K562 (cell line): ENCODE results near the gene THYN1. TPM values are rescaled to one million over a fixed set of nuclear protein-coding genes. Genes with fewer than 3 reads are reported as not detected.

Source experiments
- ATAC-seq: fragments of 200-7000 bp; cut with Tn5 transposase; 3 replicates; pipeline ENCODE4 v1.9.1; 2020; ENCODE audit warnings: moderate library complexity
- BruUV-seq: library from RNA; stranded (reverse); fragments of 400-500 nt; replicated peaks from 2 replicates; lab custom pipeline; 2021; lab: Mats Ljungman, UMichigan
- CTCF ChIA-PET: fragments of 300-600 bp; formaldehyde crosslinking; extraction: SDS; loops from one replicate; lab custom pipeline; 2021; ENCODE audit warnings: low intra/inter-chr PET ratio; lab: Yijun Ruan, JAX
- POLR2A ChIA-PET: fragments of 300-600, 350-650 bp; sonication (Branson Sonifier 250); formaldehyde crosslinking; extraction: SDS; loops from one replicate; lab custom pipeline; 2021; ENCODE audit warnings: antibody characterized with exemption, inconsistent platforms; lab: Yijun Ruan, JAX
- DNase-seq, 4 experiments: peaks; one replicate each; pipeline versions ENCODE4 v3.0.0 to v3.0.0-alpha.2; 2011 to 2018; ENCODE audit warnings: low spot score in 3 of 4, mixed read lengths in 3 of 4; ENCODE audit errors: extremely low read depth in 1 of 4
- FAIRE-seq: peaks from 2 replicates; lab custom pipeline; 2011; peaks lifted over from hg19 to GRCh38; lab: Jason Lieb, UNC
- H2AFZ ChIP-seq: 2 replicates; pipeline ENCODE4 v1.6.0; 2011; ENCODE audit warnings: low read depth, low read length, control low read depth, inconsistent platforms
- H3K27ac ChIP-seq: fragments of 200-600 bp; 3 replicates; pipeline ENCODE4 v1.8.0; 2011; ENCODE audit warnings: low read depth, mild to moderate bottlenecking, control low read depth, inconsistent platforms, low read length, moderate library complexity, mixed read lengths; ENCODE audit errors: extremely low read depth
- H3K27me3 ChIP-seq, 2 experiments: fragments of 300-600 bp in 1 of 2; 2 replicates in 1 of 2; 3 replicates in 1 of 2; pipeline versions ENCODE4 v1.6.0 to v1.8.0; 2011; ENCODE audit warnings: inconsistent platforms in 2 of 2, low read length in 2 of 2, mild to moderate bottlenecking in 1 of 2, mixed read lengths in 1 of 2, moderate library complexity in 1 of 2; ENCODE audit not compliant: control insufficient read depth in 2 of 2, insufficient read depth in 2 of 2
- H3K36me3 ChIP-seq: fragments of 300-600 bp; 3 replicates; pipeline ENCODE4 v1.8.0; 2011; ENCODE audit warnings: mild to moderate bottlenecking, low read length, inconsistent platforms; ENCODE audit not compliant: control insufficient read depth, insufficient read depth
- H3K4me1 ChIP-seq, 2 experiments: fragments of 200-600 bp in 1 of 2; replicated peaks in 1 of 2; 2 replicates in 1 of 2; 3 replicates in 1 of 2; pipeline versions ENCODE4 v1.5.1 to v1.8.0; 2011; ENCODE audit warnings: inconsistent platforms in 2 of 2, low read length in 2 of 2, mild to moderate bottlenecking in 1 of 2, mixed read lengths in 1 of 2, moderate library complexity in 1 of 2; ENCODE audit not compliant: control insufficient read depth in 2 of 2, insufficient read depth in 2 of 2
- H3K4me2 ChIP-seq: 2 replicates; pipeline ENCODE4 v1.6.1; 2011; ENCODE audit warnings: low read length, control low read depth, inconsistent platforms, mixed read lengths; ENCODE audit not compliant: insufficient read depth
- H3K4me3 ChIP-seq: fragments of 200-600 bp; sonication (generic), shearing (Covaris generic); 2 replicates; pipeline ENCODE4 v1.5.1; 2016; ENCODE audit warnings: control low read depth, inconsistent platforms
- H3K79me2 ChIP-seq: fragments of 200-600 bp; 3 replicates; pipeline ENCODE4 v1.8.0; 2011; ENCODE audit warnings: low read length, inconsistent platforms; ENCODE audit not compliant: control insufficient read depth, insufficient read depth
- H3K9ac ChIP-seq, 2 experiments: 2 replicates each; pipeline versions ENCODE4 v1.6.0 to v1.6.1; 2011; ENCODE audit warnings: low read depth in 2 of 2, low read length in 2 of 2, control low read depth in 1 of 2, inconsistent platforms in 1 of 2, mild to moderate bottlenecking in 1 of 2, mixed read lengths in 1 of 2; ENCODE audit not compliant: insufficient read depth in 1 of 2
- H3K9me1 ChIP-seq: one replicate; pipeline ENCODE4 v1.6.0; 2011; ENCODE audit warnings: inconsistent platforms, mild to moderate bottlenecking, low read length, moderate library complexity; ENCODE audit not compliant: control insufficient read depth, insufficient read depth
- H3K9me3 ChIP-seq: replicated peaks from 2 replicates; pipeline ENCODE4 v1.5.1; 2011; ENCODE audit warnings: low read depth, low read length, inconsistent platforms; ENCODE audit not compliant: control insufficient read depth, insufficient read depth
- H4K20me1 ChIP-seq: replicated peaks from 2 replicates; pipeline ENCODE4 v1.6.1; 2011; ENCODE audit warnings: low read length, inconsistent platforms, mixed read lengths; ENCODE audit not compliant: control insufficient read depth, insufficient read depth
- ATF1 ChIP-seq, 2 experiments: fragments of 450-650 bp in 1 of 2; IDR thresholded peaks; 2 replicates each; pipeline ENCODE4 v1.6.1; 2016; ENCODE audit warnings: missing compliant biosample characterization in 1 of 2, missing genetic modification characterization in 1 of 2
- BCOR ChIP-seq: fragments of 450-650 bp; IDR thresholded peaks from 2 replicates; pipeline ENCODE4 v1.6.1; 2016
- CTBP1 ChIP-seq: fragments of 450-650 bp; IDR thresholded peaks from 2 replicates; pipeline ENCODE4 v1.6.1; 2016; ENCODE audit warnings: borderline replicate concordance
- DPF2 ChIP-seq: fragments of 450-650 bp; IDR thresholded peaks from 2 replicates; pipeline ENCODE4 v1.6.1; 2016
- IRF2 ChIP-seq: sonication (generic); formaldehyde crosslinking; IDR thresholded peaks from 2 replicates; pipeline ENCODE4 v1.8.1; 2022; ENCODE audit warnings: mild to moderate bottlenecking, missing genetic modification reagents
- JUN ChIP-seq, 2 experiments: sonication (generic) in 1 of 2; formaldehyde crosslinking in 1 of 2; IDR thresholded peaks; 2 replicates each; pipeline versions ENCODE4 v1.6.1 to v1.8.0; 2012 to 2022; ENCODE audit warnings: borderline replicate concordance in 2 of 2, mild to moderate bottlenecking in 2 of 2, improper control_type of control experiment in 1 of 2, low read depth in 1 of 2, low read length in 1 of 2, missing genetic modification reagents in 1 of 2
- MNT ChIP-seq, 2 experiments: fragments of 450-650 bp; conservative IDR thresholded peaks; 2 replicates each; pipeline ENCODE4 v1.6.1; 2017; ENCODE audit warnings: mild to moderate bottlenecking in 2 of 2, moderate library complexity in 2 of 2
- SFPQ ChIP-seq: fragments of 200-400 bp; formaldehyde crosslinking; IDR thresholded peaks from 2 replicates; pipeline ENCODE4 v1.6.1; 2017; ENCODE audit warnings: mild to moderate bottlenecking, low read depth, low read length, moderate library complexity
- SMARCC2 ChIP-seq: fragments of 450-650 bp; IDR thresholded peaks from 2 replicates; pipeline ENCODE4 v1.6.1; 2017; ENCODE audit warnings: antibody characterized with exemption, moderate library complexity, mild to moderate bottlenecking, low read depth
- ZNF217 ChIP-seq: sonication (generic); formaldehyde crosslinking; IDR thresholded peaks from 2 replicates; pipeline ENCODE4 v1.8.0; 2022; ENCODE audit warnings: mild to moderate bottlenecking, missing genetic modification reagents
- ZNF444 ChIP-seq: fragments of 250-450 bp; sonication (Bioruptor Pico); IDR thresholded peaks from 2 replicates; pipeline ENCODE4 v1.4.0; 2020; ENCODE audit warnings: mild to moderate bottlenecking, moderate library complexity
- WGBS: fragments of 100-300 bp; shearing (Covaris generic); methylation state at CpG from one replicate; pipeline ENCODE4 v1.1.6; 2016; ENCODE audit warnings: low coverage, mixed read lengths; ENCODE audit not compliant: insufficient coverage; ENCODE audit errors: missing lambda C conversion rate; 5-methylcytosine and 5-hydroxymethylcytosine counted together
- in situ Hi-C: fragments of 300-500 bp; cut with MboI; formaldehyde crosslinking; loops from 4 replicates; pipeline ENCODE4 v1.15.0; 2018; ENCODE audit warnings: inconsistent platforms, mixed read lengths
- intact Hi-C: fragments of 100-400 bp; cut with micrococcal nuclease; formaldehyde crosslinking; loops from 2 replicates; pipeline ENCODE4 v1.14.2; 2022
- polyA plus RNA-seq, 8 experiments: library from polyadenylated mRNA; depleted of rRNA in 4 of 8; stranded (reverse) in 5 of 8; unstranded in 3 of 8; fragments of >200 nt; fragmentation: Nextera tagmentation in 2 of 8; fragmentation: Illumina TruSeq in 1 of 8; extraction: Ambion mirVana in 2 of 8; extraction: Trizol in 1 of 8; gene quantifications; 2 replicates each; pipeline versions ENCODE4 v1.2.1 to v1.2.3, GENCODE V29; 2011 to 2014; ENCODE audit warnings: inconsistent platforms in 1 of 8, missing spikeins in 1 of 8
- total RNA-seq, 7 experiments: library from RNA; depleted of rRNA in 6 of 7; stranded (reverse); fragments of >200 nt in 6 of 7; fragmentation: Illumina TruSeq in 2 of 7; extraction: Trizol in 2 of 7; gene quantifications; 2 replicates each; pipeline versions ENCODE4 v1.2.1 to v1.2.3, GENCODE V29; 2011 to 2021; ENCODE audit warnings: low replicate concordance in 1 of 7

Gene THYN1
- total and polyA plus RNA-seq, 9 of the 15 experiments (the other 6 are each of a cell fraction or from before 2014, with no cell fraction given) = 54.9 to 279 (median 104) TPM

- peaks cover 35 to 64% of the 10 kb centered on the region in 2 experiments for H3K27me3 ChIP-seq
- ChIA-PET CTCF (no interaction called here), POLR2A (no interaction called here)
- WGBS = 0% methylated on average over 4 of the region's 4 CpGs
- H2AFZ ChIP-seq = no peak overlapping the region
- no peak for TF ChIP-seq MNT (conservative IDR thresholded peaks at IDR 0.05)
- H3K36me3 ChIP-seq = no peaks in the 10 kb centered on the region
- intact Hi-C loops (loop anchor here (5.0 kb wide), 1 partner anchor 50 kb away; no protein-coding TSS in a partner anchor), in situ Hi-C loops (no loop called here)
- no peaks in the 10 kb centered on the region for H3K79me2 ChIP-seq
- no peak overlapping the region for H3K4me3 ChIP-seq
- no peaks in the 10 kb centered on the region for H3K9me1 ChIP-seq
- no peak for DNase-seq
- no peak overlapping the region for H3K4me2 ChIP-seq
- H3K9ac ChIP-seq = no peak overlapping the region
- FAIRE-seq = no peak
- H3K9me3 ChIP-seq = no peaks in the 10 kb centered on the region
- no peak for ATAC-seq
- no TSS peak for BruUV-seq
- no peak overlapping the region for H3K27ac ChIP-seq
- peaks cover 7 to 15% of the 10 kb centered on the region in 2 experiments; a peak in 3 of 5 replicates for H3K4me1 ChIP-seq
- no peaks in the 10 kb centered on the region for H4K20me1 ChIP-seq
Observed at GRCh38 chr11:134271978-134272377, 18.8 kb upstream of the THYN1 start.

GRCh38 chr11:134270250-134270714 is 17.1 kb upstream of the THYN1 start:
- H3K9me3 ChIP-seq = no peaks in the 10 kb centered on the region
- peaks cover 0 to 4% of the 10 kb centered on the region in 2 experiments; a peak in 2 of 5 replicates for H3K4me1 ChIP-seq
- CTCF ChIA-PET = no interaction called here
- no peaks in the 10 kb centered on the region for H4K20me1 ChIP-seq
- POLR2A ChIA-PET = interaction anchor here (0.6 kb wide), 2 partner anchors 9 to 22 kb away, joined by 3 to 5 read pairs; no protein-coding TSS in a partner anchor
- intact Hi-C loops = loop anchor here (5.0 kb wide), 1 partner anchor 52 kb away; no protein-coding TSS in a partner anchor
- 3% methylated on average over 5 of the region's 5 CpGs for WGBS
- no peak overlapping the region for H3K4me2 ChIP-seq
- no peak overlapping the region for H3K27ac ChIP-seq
- H3K9ac ChIP-seq = no peak overlapping the region
- DNase-seq = peak in 3 of 4 experiments; percentile 43 to 54 (median 51)
- in situ Hi-C loops = no loop called here
- no peaks in the 10 kb centered on the region for H3K9me1 ChIP-seq
- H2AFZ ChIP-seq = no peak overlapping the region
- peaks cover 22 to 47% of the 10 kb centered on the region in 2 experiments for H3K27me3 ChIP-seq
- no peak for FAIRE-seq
- H3K4me3 ChIP-seq = no peak overlapping the region
- ATAC-seq = peak; percentile 69
- BruUV-seq = no TSS peak
- no peaks in the 10 kb centered on the region for H3K79me2 ChIP-seq
- H3K36me3 ChIP-seq = no peaks in the 10 kb centered on the region
- TF ChIP-seq ZNF444 (CRISPR knock-in tag) (no peak), DPF2 (no peak), SMARCC2 (no peak), SFPQ (no peak), ZNF217 (CRISPR knock-in tag) (no peak), JUN (IDR thresholded peaks at IDR 0.05; ENCODE audit: borderline replicate concordance, low read depth, low read length) (no peak), JUN (CRISPR knock-in tag; IDR thresholded peaks at IDR 0.05; ENCODE audit: borderline replicate concordance) (no peak), IRF2 (CRISPR knock-in tag) (no peak), BCOR (no peak), CTBP1 (no peak), ATF1 (CRISPR knock-in tag; IDR thresholded peaks at IDR 0.05) (no peak), ATF1 (tag; IDR thresholded peaks at IDR 0.05) (no peak)
